Measurements from ENCODE around the gene MLN.

MLN gene

DNA sequence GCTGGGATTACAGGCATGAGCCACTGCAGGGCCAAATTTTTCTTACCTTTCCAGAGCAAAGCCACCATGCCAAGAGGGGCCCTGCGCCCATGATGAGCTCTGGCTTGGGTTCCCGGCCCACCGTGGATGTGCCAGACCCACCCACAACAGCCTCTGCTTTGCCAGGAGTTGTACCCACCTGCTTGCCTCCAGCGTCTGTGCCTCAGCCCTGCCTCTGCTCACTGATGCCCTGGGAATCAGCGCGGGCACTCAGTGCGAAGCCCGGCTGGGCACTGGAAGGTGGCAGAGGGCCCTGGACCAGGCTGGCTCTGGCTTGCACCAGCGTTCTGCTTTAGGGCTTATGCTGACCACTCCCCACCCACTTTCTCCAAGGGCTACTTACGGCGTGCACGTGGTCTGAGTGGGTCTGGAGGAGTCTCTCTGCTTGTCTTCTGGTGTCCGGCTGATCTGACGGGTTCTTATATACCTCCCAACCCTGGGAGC lies at the start of gene MLN:
Gene MLN (minus strand): TSS at position 433 of the 483 bp plus-strand sequence. CDS start 2,840 bp downstream, outside the sequence.
- no peak for DNase-seq

GRCh38 chr6:33853026-33853425 lies 49.2 kb upstream of the MLN start:
- no peak for DNase-seq

GRCh38 chr6:33851959-33852358 lies 48.2 kb upstream of the MLN start:
- no peak for DNase-seq

- no peak for DNase-seq
These were observed 47.2 kb upstream of the MLN start for GRCh38 chr6:33850869-33851541.

DNA sequence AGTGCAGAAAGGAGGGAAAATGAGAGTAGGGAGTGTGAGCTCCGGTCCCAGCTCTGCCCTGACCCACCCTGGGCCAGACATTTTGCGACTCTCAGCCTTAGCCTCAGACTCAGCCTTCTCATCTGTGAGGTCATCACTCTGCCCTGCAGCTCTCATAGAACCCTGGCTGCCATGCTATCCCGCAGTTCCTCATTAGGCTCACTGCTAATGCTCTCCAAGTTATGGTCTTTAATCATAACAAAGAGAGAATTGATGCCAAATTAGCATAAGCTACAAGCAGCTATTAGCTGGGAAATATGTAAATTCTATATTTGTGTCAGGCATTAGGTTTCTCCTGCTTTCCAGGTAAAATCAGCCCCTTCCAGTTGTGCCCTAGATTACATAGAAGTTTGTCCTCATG lies 46.5 kb upstream of the MLN start:
- DNase-seq: no peak

DNA sequence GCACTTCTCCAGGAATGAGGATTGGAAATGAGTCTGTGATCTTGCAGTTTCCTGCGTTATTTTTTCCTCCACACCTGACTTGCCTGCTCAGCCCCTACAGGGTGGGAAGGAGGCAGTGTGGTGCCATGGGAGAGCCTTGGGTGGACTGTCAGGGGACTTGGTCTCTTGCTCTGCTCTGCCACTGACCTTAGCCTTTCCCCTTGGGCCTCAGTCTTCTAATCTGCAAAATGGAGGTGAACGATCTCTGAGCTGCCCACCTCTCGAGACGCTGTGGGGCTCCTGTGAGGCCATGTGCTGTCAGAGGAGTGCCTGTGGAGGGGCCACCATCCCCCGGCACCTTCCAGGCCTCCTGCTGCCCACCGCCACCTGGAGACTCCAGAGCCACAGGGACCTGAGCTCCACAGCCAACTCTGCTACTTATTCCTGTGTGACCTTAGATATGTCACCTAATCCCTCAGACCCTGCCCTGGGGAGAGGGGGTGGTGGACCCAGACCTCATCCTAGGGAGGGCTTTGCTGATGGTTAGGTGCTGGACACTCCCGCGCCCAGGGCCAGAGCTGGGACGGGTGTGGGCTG lies 45.8 kb upstream of the MLN start:
- DNase-seq: no peak

- DNase-seq: no peak
These were observed 44.7 kb upstream of the MLN start for GRCh38 chr6:33848484-33848883.

GRCh38 chr6:33847867-33848266 lies 44.1 kb upstream of the MLN start:
- no peak for DNase-seq

DNA sequence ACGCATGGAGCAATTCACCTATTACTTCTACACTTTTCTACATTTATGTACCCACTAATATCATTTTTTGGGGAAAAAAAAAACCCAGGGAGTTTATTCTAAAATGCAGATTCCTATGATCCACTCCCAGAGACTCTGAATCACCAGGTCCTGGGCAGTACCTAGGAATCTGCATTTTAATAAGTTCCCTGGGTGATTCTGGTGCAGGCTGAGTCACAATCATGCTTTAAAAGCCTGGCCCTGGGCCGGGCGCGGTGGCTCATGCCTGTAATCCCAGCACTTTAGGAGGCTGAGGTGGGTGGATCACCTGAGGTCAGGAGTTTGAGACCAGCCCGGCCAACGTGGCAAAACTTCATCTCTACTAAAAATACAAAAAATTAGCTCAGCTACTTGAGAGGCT lies 43.3 kb upstream of the MLN start:
- no peak for DNase-seq

DNA sequence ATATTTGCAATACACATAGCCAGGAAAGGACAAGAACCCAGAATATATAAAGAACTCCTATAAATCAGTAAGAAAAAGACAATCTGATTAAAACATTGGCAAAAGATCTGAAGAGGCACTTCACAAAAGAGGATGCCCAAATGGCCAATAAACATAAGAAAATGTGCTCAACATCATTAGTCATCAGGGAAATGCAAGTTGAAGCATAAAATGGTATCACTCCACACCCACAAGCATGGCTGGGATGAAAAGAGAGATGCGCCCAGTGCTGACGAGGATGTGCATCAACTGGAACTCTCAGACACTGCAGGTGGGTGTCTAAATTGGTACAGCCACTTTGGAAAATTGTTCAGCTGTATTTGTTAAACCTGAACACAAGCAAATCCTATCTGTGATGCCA lies 42.4 kb upstream of the MLN start:
- DNase-seq: no peak

DNA sequence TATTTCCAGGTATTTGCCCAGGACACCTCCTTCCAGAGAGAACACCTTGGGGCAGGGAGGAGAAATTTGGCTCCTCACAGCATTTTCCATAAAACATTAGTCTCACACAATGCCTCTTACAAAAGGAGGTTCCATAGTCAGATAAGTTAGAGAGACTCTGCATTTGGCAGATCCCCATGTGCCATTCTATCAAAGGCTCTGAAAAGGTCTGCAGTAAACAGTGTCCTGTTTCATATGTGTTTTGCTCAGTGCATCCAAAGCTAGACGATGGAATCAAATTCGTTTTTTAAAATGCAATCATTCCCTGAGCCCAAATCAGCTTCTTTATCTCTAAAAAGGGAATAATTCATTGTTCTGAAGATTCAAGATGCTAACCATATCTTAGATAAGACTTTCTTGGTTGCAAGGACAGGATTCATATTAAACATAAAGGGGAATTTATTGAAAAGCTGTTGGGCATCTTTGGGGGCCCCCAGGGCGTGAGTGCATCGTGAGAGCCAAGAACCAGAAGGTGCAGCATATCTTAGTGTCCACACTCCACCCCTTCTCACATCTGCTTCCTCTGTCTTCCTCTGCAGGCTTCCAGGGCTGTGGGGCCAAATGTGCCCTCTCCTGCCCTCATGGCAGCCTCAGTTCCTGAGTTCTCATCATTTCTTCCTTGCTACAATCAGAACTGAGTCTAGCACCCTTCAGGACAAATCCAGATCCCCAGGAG lies 41.4 kb upstream of the MLN start:
- no peak for DNase-seq

GRCh38 chr6:33843131-33844121 lies 39.6 kb upstream of the MLN start:
- DNase-seq: no peak

DNA sequence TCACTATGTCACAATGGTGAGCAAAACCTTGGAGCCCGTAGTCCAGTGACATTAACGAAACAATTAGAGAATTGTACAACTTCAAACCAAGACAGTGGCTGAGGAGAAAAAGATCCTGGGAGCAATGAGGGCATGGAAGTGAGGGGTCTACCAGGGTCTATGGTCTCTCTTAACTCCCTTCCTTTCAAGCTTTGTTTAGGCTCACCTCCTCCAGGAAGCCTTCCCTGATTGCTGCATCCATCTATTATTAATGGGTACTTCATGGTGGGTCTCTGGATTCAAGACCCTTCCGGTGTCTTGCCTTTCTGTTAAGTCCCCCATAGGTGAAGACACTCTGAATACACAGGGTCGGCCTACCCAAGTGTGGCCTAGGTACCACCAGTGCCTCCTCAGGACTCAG lies 38.1 kb upstream of the MLN start:
- DNase-seq: no peak

DNA sequence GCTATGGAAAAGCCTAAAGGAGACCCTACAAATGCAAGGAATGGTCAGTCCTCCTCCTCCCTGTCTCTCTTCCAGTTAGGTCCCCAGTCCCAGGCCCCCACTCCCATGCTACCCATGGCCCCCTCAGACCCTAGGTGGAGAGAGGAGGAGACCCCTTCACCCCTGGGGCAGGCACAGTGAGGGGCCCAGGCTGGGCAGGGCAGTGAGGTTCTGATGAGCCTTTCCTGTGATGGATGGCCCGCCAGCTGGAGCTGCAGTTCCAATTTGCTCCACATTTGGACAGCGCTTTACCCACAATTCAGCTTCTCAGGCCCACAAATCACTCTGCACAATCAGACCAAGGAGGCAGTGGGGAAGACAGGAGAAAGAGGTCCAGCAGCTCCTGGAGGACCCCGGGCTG lies 37.3 kb upstream of the MLN start:
- DNase-seq: no peak

DNA sequence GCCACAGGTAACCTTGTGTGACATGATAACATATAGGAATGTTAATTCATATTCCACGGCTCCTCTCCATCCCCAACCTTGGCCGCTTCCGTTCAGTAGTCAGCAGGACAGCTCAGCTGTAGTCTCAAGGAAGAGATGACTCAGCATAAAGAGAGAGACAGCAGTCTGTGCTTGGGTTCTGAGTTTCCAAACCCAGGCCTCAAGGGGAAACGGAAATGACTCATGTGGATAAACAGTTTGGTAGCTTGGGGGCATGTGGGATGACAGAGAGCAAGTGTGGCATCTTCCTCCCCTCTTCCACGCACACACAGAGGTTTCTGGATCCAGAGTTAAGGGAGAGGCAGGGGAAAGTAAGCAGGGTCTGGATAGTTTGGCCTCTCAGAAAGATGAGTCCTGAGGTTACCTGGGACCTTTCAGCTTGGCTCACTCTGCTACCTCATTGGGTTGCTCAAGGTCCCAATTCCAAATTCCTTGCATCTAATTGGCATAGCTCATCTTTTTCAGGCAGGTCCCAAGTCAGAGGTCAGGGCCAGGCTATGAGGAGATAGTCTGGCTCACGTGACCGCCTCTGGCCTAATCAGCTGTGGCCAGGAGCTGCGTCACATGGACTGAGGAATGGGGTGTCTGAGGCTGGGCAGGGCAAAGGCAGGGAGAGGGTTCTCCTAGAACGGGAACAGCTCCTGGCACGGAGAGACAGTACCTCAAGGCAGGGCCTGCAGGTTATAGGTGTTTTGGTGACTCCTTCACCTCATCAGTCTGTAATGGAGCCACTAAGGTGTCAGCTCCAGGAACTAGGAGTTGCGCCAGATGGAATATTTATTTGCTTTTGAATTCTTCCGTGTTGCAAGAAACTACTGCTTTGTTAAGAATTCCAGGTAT lies 36.5 kb upstream of the MLN start:
- DNase-seq: no peak

DNA sequence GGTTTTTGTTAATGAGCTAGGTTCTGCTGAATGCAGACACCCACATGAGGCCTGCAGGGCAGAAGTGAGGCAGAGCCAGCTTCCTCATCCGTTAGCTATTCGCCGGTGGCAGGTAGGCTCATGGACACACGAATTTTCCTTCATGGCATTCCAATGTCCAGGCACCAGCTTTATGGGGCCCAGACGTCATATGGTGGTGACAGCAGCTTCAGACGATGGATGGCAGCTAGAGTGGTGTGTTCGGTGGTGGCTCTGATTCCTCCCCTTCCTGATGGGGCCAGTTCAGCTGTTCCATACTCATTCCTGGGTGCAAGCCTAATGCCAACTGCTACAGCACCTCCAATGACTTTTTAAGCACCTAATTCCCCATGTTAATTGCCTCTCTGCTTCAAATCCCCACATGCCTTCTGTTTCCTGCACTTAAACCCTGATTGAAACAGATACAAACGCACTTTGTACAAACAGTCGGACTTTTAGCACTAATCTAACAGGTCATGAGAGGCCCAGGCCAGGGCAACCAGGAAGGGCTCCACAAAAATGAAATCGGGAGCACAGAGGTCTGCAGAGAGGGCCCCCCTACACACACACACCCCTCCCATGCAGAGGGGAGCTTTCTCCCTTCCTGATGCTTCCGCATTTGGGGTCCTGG lies 35.7 kb upstream of the MLN start:
- no peak for DNase-seq

DNA sequence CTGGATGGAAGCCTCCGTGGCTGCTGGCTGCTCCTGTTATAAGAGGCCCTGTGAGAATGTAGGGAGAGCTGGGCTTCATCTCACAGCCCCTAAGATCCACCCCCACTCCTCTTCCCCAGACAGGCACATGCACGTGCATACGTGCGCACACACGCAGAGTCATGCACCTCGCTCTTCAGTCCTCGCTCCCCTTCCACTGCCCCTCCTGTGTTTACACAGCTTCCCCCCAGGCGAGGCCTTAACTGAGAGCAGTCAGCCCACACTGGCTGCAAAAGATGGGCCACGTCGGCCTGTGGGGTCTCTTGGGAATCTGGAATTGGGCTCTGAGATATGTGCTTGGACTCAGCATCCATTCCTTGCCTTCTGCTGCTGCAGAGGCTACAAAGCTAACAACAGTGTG lies 35.2 kb upstream of the MLN start:
- DNase-seq: no peak

- no peak for DNase-seq
These were observed 34.3 kb upstream of the MLN start for GRCh38 chr6:33837971-33838665.

GRCh38 chr6:33836806-33837469 lies 33.1 kb upstream of the MLN start:
- DNase-seq: no peak

Measured in stimulated activated CD4-positive, alpha-beta T cell treated with anti-CD3 and anti-CD28 coated beads, Interleukin-12 subunit alpha, Interleukin-12 subunit beta, amount 100 ng/mL, for 4 hours (primary cell).